Right lobe of liver (tissue), 4 donors: ENCODE measurements around the gene MYO15A.

Experiments used
- POLR2A ChIP-seq: fragments of 450-650 bp; IDR thresholded peaks from one replicate; pipeline ENCODE4 v1.6.1; 2017; ENCODE audit warnings: antibody characterized with exemption, mild to moderate bottlenecking
- TF ChIP-seq, protein P1 (sequence below), 4 donors: fragments of 200-600 bp in 3 of 4; fragments of 450-650 bp in 1 of 4; IDR thresholded peaks; one replicate each; pipeline versions ENCODE4 v1.5.1 to v1.8.0; 2016 to 2022; ENCODE audit warnings: antibody characterized with exemption in 4 of 4, mild to moderate bottlenecking in 2 of 4
- donor health status: DM: no; HTN: no; CAD: no.
- donor health status: DM: no; HTN: no; CAD: no.
- donor health status: DM: no; HTN: yes; CAD: no.

GRCh38 chr17:18132711-18133110 lies 24.2 kb downstream of the MYO15A start:
- TF ChIP-seq, protein P1, sequence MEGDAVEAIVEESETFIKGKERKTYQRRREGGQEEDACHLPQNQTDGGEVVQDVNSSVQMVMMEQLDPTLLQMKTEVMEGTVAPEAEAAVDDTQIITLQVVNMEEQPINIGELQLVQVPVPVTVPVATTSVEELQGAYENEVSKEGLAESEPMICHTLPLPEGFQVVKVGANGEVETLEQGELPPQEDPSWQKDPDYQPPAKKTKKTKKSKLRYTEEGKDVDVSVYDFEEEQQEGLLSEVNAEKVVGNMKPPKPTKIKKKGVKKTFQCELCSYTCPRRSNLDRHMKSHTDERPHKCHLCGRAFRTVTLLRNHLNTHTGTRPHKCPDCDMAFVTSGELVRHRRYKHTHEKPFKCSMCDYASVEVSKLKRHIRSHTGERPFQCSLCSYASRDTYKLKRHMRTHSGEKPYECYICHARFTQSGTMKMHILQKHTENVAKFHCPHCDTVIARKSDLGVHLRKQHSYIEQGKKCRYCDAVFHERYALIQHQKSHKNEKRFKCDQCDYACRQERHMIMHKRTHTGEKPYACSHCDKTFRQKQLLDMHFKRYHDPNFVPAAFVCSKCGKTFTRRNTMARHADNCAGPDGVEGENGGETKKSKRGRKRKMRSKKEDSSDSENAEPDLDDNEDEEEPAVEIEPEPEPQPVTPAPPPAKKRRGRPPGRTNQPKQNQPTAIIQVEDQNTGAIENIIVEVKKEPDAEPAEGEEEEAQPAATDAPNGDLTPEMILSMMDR (IDR thresholded peaks at IDR 0.05): no peak
- TF ChIP-seq POLR2A: no peak
